OCI-M1 (cell line): Measurements from ENCODE around the gene TNRC18.
"Not testable (repeated sequence)": the region's sequence is repeated elsewhere in the genome, so short reads cannot be mapped to it uniquely, and the experiment has no call there.

Experiments used
- DNase-seq: peaks from one replicate; lab custom pipeline; 2025; lab: John Stamatoyannopoulos, UW

Gene TNRC18

DNA sequence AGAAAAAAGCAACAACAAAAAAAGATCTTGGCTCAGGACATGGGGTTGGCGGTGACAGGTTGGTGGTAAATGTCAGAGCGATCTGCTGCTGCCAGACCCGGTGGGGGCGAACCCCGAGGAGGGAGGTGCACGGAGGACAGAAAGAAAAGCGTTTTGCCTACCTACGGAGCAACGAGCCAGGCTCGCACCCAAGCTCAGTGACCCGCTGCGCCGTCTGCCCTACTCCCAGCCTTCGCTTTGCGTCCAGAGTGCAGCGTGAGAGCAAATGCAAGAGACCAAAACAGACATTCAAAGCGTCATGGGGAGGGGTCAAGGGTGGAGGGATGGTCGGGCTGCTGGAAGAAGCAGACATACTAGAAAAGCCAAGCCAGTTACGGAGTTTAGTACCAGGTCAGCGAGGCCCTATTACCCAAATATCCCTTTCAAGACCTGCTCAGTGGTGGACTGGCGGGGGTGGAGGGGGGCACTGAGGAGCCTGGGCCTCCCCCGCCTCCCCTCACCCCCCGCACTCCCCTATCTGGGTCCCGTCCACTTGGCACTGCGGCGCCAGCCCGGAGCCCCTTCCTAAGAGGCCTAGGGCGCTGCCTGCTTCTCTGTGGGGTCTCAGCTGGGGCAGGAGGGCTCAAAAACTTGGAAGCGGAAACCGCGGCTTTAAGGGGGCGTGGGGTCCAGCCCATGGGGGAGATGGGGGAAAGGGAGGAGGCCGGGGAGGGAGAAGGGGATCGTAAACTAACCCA is 74.0 kb downstream of the TNRC18 start:
- DNase-seq, result no peak

DNA sequence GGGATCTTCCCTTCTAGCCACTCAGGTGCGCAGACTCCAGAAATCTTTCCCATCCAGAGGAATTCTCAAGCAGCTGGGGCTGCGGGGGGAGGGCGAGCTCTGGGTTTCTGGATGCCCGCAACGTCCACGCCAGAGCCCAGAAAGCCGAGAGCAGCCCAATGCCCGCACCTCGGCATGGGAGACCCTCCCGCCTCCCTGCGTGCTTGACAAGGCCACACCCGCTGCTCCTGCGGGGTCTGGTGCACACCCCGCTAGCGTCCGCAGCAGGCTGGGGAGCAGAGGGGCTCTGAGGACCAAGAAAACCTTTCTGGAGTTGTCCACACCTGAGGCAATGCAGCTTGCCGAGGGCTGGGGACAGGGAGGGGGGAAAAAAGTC is 74.6 kb downstream of the TNRC18 start:
- no peak for DNase-seq

DNA sequence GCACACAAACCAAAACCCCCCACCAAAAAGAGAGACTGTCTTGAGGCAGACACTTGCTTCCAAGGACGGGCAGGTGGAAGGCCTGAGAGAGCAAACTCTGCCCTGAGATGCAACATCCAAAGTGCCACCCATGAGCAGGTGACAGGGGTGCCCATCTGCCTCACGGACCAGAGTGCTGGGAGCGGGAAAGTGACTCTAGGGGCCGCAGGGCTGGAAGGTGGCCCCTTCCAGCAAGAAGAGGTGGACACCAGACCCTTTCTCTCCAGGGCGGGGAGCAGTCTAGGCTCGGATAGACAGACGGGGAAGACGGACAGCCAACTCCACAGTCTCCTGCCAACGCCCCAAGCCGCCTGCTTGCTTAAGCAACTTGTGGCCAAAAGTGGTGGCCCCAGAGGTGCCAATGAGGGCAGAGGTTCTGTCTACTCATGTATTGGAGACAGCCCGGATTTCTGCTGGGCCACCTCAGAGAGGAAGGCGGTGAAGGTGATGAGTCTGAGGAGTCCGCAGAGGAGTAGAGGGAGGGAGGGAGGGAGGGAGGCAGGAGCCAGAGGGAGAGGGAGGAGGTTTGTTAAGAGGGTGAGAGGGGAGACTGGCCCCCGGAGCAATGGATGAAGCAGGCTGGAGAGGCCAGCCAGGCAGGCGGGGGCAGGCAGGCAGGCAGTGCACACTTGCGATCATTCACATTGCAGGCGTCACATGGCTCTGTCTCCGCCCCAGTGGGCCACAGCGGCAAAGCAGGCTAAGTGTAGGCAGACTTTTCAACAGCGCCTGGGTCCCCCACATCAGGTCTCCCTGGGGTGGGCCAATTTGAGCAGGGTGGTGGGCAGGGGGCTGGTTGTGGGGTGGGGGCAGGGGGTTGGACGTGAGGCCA is 75.3 kb downstream of the TNRC18 start:
- no peak for DNase-seq

DNA sequence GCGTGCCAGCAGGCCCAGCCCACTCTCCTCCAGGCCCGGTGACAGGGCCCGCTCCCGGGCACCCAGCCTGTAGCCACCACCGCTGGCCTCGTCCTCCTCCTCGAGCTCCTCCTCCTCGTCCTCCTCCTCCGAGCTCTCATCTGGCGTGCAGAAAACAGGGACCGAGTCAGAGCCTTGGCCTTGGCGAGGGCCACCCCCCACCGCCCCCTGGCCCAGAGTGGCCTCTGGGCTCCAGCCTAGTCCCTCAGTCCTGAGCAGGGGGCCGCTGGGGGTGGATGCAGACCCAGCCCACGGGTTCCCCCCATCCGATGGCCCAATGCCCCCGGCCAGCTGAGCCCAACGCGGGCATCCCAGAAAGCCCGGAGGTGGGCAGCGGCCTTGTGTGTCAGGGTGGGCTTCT is 78.0 kb downstream of the TNRC18 start:
- DNase-seq, result no peak

DNA sequence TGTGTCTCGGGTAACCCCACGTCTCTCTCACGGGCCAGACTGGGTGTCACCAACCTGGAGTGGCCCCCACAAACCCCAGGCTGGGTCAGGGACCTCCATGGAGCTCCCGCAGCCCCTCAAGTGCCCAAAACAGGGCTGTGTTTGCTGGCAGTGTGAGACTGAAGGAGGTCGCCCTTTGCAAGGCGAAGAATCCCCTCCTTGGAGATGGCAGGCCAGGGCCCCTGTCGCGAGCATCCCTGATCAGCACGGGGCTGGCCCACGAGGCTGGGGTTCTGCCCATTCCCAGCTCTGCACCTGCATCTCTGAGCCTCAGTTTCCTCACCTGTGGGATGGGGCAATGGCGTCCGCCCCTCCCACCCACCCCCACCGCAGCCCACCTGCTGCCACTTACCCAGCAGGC is 78.5 kb downstream of the TNRC18 start:
- DNase-seq, result no peak

DNA sequence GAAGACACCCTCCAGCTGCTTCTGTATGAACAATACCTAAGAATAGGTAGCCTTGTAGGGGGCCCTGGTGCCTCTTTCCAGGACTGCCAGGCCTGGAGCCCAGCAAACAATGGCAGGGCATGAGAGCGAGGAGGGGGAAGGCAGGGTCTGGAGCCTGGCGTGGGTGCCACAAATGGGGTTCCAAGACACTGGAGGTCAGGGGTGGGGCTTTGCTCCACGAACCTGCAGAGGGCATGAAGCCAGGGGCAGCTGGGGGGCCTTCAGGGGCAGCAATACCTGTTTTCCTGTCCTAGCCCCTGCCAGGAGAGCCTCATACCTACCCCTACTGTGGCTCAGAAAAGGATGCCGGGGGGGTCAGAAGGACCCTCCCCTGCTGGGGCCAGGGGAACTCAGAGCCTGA is 79.3 kb downstream of the TNRC18 start:
- DNase-seq, result no peak

DNA sequence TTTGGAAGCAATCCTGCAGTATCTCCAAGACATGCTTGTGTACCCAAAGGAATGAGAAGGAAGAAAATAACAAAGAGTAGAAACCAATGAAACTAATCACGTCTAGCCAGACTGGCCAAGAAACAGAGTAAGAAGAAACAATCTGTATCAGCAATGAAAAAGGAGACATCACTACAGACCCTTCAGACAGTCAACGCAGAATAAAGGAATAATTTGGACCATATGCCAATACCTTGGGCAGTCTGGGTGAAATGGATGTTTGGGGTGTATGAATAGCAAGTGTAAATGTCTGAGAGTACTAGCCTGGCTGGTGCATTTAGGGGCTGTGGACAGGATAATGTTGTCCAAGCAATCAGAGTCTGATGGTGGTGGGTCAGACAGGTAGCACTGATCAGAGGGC is 79.8 kb downstream of the TNRC18 start:
- no peak for DNase-seq

DNA sequence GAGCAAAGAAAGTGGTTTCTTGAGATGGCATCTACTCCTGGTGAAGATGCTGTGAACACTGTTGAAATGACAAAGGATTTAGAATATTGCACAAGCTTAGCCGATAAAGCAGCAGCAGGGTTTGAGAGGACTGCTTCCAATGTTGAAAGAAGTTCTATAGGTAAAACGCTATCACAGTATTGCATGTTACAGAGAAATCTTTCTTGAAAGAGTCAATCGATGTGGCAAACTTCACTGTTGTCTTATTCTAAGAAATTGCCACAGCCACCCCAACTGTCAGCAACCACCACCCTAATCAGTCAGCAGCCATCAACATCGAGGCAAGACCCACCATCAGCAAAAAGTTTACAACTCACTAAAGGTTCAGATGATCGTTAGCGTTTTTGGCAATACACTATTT is 81.0 kb downstream of the TNRC18 start:
- no peak for DNase-seq

DNA sequence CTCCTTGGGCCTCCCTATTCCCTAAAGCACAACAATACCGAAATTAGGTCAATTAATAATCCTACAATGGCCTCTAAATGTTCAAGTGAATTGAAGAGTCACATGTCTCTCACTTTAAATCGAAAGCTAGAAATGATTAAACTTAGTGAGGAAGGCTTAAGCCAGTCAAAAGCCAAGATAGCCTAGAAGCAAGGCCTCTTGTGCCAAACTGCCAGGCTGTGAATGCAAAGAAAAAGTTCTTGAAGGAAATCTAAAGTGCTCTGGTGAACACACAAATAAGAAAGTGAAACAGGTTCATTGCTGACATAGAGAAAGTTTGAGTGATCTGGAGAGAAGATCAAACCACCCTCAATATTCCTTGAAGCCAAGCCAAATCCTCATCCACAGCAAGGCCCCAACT is 83.7 kb downstream of the TNRC18 start:
- no peak for DNase-seq

DNA sequence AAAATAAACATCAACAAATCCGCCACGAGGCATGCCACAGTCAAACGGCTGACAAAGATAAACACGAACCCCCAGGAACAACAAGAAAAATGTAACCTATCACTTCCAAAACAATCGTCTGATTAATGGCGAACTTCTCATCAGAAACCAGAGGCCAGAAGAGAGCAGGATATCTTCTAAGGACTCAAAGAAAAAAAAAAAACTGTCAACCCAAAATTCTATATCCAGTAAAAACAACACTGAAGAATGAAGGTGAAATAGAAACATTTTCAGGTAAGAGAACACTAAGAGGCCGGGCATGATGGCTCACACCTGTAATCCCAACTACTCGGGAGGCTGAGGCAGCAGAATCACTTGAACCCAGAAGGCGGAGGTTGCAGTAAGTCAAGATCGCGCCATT is 86.6 kb downstream of the TNRC18 start:
- no peak for DNase-seq

DNA sequence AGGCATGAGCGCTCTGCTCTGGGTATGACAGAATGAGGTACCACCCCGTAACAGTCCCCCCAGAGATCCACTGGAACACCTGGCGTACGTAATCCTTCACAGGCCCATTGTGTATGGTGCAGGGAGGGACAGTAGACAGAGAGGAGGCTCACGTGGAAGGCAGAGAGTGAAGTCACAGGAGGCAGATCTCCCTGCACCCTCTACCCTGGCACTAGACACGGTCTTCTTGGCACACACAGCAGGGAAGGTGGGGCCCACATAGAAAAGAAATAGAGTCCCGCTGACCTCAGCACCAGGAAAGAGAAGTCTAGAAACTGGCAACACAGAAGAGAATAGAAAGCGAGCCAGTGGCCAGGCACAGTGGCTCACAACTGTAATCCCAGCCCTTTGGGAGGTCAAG is 89.0 kb downstream of the TNRC18 start:
- no peak for DNase-seq

DNA sequence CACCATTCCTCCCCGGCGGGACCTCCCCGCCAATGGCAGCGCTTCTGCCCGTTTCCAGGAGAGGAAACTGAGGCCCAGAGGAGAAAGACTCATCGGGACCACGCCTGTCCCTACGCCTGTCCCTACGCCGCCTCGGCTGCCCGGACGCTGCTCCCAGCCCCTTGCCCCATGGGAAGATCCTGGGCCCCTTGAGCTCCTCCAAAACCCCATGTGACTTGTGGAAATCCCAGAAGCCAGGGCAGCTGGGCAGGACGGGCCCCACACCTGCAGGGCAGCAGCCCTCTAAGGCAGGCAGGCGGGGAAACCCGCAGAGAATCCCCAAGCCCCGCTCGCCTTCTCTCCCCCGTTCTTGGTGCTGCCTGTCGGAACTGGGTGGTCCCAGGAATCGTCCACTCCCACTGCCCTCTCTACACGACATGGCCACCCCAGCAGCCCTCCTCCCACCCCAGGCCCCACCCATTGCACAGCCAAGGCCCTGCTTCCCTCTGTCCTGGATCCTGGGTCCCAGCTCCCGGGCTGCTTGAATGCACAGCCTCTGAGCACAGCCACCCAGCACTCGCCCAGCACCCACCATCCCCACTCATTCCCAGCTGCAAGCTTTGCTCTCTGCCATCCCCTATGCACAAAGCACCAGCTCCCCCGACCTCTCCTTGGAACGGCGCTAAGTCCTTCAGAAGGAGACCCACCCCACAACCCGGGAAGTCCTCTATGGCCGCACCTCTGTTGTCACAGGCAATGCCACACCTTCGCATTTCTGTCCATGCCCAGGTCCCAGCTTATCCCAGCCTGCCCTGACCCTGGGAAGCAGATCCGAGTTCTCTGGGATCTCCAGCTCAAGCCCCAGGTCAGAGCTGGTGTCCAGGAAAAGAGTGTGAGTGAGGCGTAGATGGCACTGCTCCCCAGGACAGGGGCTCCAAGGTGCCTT is 90.3 kb downstream of the TNRC18 start:
- no peak for DNase-seq

DNA sequence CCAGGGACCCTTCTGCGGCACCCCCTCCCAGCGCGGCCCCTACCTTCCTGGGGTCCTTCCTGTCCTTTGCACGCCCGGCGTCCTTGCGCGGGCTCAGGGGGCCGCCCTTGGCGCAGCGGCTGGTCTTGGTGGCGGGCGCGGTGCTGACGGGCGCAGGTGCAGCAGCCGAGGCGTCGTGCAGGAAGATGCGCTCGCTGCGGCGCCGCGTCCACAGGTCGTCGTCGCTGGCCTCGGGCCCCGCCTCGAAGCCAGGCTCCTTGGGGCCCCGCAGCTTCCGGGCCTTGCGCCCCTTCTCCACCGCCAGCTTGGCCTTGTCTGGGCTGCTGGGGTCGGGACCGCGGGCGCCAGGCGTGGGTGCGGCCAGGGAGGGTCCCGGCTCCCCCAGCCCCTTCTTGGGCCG is 91.1 kb downstream of the TNRC18 start:
- DNase-seq, result no peak

DNA sequence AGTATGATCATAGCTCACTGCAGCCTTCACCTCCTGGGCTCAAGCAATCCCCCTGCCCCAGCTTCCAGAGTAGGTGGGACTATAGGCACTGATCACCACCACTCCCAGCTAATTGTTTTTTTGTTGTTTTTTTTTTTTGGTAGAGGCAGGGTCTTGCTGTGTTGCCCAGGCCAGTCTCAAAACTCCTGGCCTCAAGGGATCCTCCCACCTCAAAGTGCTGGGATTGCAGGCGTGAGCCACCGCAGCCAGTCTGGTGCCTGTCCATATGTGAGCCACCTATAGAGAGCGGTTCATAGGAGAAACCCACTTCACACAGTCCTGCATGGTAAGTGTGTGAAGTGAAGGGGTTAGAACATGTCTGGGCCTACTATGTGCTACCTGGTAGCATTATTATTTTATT is 93.3 kb downstream of the TNRC18 start:
- DNase-seq, result no peak

DNA sequence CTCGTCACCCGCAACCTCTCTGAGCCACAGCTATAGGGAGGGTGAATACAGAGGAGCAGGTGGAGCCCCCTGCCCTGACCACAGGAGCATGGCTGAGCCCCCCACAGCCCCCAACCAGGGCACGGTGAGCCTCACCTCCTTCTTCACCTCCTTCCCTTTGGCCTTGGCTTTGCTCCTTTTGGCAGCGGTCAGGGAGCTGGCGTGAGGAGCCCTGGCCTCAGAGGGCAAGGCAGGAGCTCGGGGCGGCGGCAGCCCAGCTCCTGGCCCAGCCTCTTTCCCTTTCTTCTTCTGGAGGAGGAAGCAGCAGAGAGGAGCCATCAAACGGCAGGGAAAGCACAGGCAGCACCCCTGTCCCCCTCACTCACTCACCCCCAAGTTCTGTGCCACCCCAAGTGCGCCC is 98.7 kb downstream of the TNRC18 start:
- no peak for DNase-seq

DNA sequence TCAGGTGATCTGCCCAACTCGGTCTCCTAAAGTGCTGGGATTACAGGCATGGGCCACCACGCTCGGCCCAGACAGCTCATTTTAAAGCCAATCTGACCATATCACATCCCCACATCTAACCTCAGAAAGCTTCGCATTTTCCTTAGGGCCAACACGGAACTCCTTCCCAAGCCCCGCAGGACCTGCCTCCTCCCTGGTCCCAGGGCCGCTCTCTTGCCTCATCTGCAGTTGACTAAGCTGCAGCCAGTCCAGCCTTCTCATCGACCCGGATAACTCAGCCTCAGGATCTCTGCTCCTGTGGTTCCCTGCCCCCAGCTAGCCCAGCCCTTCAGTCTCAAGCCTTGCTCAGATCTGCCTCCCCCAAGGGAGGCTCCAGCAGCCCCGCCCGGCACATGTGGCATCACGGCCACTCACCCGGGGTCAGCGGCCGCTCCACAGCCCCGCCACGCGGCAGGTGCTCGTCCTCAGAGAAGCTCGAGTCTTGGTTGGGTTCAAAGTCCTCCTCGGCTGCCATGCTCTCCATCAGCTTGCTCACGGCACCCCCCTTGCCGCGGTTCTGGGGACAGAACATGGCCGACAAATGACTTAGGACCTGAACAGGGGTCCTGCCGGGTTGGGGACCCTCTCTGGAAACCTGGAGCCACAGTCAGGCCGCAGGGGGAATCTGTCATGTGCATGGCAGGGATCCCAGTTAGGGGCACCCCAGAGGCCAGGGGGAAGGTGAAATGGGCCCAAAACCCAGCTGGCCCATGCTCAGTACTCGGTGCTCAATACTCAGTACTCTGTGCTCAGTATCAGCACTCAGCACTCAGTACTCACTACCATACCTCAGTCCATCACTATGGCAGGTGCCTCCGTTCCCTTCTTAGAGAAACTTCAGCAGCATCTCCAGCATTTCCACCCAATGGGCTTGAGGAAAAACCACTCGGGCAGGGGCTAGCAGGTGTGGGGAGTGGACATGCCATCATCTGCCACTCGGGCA is 99.5 kb downstream of the TNRC18 start:
- not testable (repeated sequence) for DNase-seq

DNA sequence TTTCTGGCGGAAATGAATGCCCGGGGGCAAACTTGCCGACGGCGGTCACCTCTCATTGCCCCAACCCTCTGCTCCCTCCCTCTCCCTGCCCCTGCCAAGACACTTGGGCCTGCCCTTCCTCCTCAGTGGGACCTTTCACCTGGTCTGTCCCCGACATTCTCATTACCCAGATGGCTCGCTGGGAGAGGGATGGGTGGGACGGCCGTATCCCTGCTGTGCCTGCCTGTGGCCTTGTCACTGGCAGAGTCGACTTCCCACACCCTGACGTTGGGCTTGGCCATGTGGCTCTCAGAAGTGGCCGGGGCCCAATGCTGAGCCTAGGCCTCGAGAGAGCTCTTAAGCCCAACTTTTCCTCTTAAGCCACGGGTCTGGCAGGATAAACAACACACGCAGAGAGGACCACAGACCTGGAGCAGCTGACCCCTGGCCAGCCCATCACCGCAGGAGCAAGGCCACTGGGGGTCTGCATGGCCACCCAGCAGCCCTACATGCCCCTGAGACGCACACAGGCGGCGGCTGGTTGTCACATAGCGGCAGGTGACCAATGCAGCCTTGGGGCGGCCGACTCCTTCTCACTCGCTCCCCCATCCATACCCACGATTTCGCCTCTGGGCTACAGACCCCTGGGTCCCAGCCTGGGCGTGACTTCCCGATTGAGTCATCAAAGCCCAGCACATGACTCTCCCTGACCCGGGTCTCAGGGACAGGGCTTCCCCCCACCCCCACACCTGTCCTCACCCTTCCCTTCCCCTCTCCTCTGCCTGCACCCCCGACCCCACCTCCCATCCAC is 100.8 kb downstream of the TNRC18 start:
- DNase-seq, result no peak

DNA sequence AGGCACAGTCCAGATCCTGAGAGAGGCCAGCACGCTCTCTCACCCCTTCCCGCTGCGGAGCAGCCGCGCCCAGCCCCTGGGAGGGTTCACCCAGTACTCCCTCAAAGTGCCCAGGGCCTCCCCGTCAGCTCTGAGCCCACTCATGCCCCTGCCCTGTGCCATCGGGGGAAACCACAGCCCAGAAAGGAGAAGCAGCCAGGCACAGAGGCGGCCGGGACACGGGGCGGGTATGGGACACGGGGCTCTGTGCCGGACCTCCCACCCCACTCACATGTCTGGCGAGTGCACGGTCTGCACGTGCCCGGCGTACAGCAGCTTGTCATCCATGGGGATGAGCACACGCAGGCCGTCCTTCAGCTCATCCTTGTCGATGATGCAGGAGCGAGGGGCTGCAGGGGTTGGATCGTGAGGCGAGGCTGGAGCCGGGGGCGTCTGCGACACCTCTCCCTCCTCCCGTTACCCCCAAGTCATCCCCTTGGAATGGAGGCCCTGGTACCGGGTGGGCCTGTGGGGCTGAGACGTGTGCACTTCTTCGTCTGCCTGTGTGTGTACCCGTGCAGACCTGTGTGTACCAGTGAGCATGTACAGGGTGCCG is 102.7 kb downstream of the TNRC18 start:
- DNase-seq, result no peak

DNA sequence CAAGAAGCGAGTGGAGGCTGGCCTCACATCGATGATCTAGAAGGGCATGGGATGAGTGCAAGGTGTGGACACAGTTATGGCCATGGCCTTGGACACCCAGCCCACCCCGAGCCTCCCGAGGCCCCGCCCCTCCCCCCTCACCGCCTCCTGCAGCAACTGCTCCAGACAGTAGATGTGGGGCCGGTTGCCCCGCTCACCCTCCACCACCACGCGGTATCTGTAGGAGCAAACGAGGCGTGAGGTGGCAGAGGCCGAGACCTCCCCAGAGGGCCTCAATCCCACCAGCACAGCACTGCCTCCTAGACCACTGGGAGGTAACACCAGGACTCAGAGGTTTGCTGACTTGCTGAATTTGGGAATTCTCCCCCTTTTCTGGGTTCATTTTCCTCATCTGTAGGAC is 103.2 kb downstream of the TNRC18 start:
- DNase-seq, result no peak

DNA sequence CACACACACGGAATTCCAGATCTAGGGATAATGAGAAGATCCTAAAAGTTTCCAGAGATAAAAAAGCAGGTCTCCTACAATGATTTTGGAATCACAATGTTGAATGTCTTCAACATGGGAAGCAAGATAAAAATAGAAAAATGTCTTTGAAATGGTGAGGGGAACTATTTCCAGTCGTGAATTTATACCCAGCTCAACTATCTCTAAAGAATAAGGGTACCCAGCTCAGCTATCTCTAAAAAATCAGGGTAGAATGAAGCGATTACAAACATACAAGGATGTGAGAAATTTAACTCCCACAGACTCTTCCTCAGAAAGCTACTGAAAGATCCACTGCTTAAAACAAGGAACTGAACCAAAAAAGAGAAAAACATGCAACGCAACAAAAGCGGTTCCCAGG is 105.0 kb downstream of the TNRC18 start:
- DNase-seq, result not testable (repeated sequence)
